ENCODE results near the gene NAA16.

DNA sequence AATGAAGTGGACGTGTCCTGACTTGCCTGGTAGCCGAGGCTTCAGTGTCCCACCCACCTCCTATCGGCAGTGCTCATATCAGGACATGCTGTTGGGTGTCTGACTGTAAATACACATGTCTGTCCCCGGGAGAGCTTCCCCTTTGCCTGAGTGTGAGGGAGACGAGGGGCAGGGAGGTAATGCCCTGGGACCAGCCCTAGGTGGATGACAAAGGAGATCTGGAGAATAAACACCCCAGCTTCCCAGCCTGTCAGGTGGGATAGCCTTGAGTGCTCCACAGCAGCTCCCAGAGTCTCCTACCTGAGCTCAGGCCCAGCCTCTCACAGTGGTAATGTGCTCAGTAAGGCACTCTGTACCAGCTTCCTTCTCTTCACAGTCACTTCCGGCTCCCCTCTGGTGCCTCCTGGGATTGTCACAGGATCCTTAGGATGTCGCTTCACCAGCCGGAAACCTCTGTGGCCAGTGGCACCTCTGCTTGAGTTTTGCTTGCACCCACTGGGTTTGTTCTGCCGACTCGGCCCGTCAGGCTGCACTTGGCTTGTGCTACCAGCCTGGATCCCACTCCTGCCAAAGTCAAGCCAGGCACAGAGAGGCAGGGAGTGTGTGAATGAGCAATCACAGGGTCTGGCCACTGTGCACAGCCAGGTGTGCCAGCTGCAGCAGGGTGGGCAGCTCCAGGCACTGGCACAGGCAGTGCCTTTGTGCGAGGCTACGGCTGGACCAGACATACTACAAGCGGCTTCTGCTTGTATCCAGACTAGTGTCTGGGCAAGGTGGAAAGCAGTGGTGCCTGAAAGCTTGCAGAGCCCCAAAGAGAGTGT is 91.8 kb downstream of the NAA16 start:
- TF ChIP-seq, protein P1, sequence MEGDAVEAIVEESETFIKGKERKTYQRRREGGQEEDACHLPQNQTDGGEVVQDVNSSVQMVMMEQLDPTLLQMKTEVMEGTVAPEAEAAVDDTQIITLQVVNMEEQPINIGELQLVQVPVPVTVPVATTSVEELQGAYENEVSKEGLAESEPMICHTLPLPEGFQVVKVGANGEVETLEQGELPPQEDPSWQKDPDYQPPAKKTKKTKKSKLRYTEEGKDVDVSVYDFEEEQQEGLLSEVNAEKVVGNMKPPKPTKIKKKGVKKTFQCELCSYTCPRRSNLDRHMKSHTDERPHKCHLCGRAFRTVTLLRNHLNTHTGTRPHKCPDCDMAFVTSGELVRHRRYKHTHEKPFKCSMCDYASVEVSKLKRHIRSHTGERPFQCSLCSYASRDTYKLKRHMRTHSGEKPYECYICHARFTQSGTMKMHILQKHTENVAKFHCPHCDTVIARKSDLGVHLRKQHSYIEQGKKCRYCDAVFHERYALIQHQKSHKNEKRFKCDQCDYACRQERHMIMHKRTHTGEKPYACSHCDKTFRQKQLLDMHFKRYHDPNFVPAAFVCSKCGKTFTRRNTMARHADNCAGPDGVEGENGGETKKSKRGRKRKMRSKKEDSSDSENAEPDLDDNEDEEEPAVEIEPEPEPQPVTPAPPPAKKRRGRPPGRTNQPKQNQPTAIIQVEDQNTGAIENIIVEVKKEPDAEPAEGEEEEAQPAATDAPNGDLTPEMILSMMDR (IDR thresholded peaks at IDR 0.05), result no peak
- no peak for TF ChIP-seq POLR2A (IDR thresholded peaks at IDR 0.05)
